PC-9 (cell line): Measurements from ENCODE around the gene ITGA2.

Experiments
- EZH2 ChIP-seq: fragments of 200-600 bp; sonication (generic); IDR thresholded peaks from 2 replicates; pipeline ENCODE4 v1.8.0; 2017; ENCODE audit warnings: antibody characterized with exemption, low read depth
- TF ChIP-seq, protein P1 (sequence below): fragments of 200-600 bp; sonication (generic); conservative IDR thresholded peaks from 2 replicates; pipeline ENCODE4 v1.6.1; 2017; ENCODE audit warnings: mixed run types, antibody characterized with exemption, mild to moderate bottlenecking, moderate library complexity

DNA sequence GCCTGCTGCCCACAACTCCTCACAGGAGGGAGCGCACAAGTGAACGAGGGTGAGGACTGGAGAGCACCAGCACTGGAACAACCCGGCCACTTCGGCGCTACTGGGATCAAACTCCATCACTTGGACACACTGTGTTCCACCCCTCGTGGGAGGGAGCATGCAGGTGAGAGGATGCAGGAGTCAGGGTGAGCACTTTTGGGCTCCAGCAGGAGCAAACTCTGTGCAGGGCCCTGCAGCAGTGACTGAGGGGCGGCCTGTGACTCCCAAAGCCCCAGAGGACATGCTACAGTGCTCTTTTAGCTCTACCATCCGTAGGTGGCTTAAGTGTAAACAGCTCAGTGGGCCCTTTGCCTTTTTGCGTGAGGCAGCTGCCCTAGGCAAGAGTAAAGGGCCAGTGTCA lies 124.8 kb downstream of the ITGA2 start:
- TF ChIP-seq, protein P1, sequence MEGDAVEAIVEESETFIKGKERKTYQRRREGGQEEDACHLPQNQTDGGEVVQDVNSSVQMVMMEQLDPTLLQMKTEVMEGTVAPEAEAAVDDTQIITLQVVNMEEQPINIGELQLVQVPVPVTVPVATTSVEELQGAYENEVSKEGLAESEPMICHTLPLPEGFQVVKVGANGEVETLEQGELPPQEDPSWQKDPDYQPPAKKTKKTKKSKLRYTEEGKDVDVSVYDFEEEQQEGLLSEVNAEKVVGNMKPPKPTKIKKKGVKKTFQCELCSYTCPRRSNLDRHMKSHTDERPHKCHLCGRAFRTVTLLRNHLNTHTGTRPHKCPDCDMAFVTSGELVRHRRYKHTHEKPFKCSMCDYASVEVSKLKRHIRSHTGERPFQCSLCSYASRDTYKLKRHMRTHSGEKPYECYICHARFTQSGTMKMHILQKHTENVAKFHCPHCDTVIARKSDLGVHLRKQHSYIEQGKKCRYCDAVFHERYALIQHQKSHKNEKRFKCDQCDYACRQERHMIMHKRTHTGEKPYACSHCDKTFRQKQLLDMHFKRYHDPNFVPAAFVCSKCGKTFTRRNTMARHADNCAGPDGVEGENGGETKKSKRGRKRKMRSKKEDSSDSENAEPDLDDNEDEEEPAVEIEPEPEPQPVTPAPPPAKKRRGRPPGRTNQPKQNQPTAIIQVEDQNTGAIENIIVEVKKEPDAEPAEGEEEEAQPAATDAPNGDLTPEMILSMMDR: no peak
- TF ChIP-seq EZH2: no peak
